CD14-positive monocyte (primary cell): ENCODE measurements around the gene COG2. TPM values are rescaled to one million over a fixed set of nuclear protein-coding genes. Genes with fewer than 3 reads are reported as not detected.

ENCODE experiments used
- DNase-seq, 3 donors: peaks; one replicate each; pipeline ENCODE4 v3.0.0-alpha.2; 2011 to 2022
- H2AFZ ChIP-seq: 2 replicates; pipeline ENCODE4 v1.6.0; 2012; ENCODE audit warnings: mild to moderate bottlenecking, low read depth, low read length, inconsistent platforms; ENCODE audit not compliant: insufficient read depth, poor library complexity, severe bottlenecking
- H3K27ac ChIP-seq, 2 donors: 1 replicate in 1 of 2; 2 replicates in 1 of 2; pipeline ENCODE4 v1.5.1; 2012 to 2013; ENCODE audit warnings: low read length in 2 of 2, control low read depth in 1 of 2, inconsistent platforms in 1 of 2, low read depth in 1 of 2, mild to moderate bottlenecking in 1 of 2
- H3K27me3 ChIP-seq, 2 donors: one replicate each; pipeline versions ENCODE4 v1.6.0 to v1.6.1; 2011 to 2013; ENCODE audit warnings: low read length in 2 of 2; ENCODE audit not compliant: control insufficient read depth in 2 of 2, insufficient read depth in 2 of 2
- H3K36me3 ChIP-seq, 2 donors: replicated peaks in 1 of 2; 1 replicate in 1 of 2; 2 replicates in 1 of 2; pipeline versions ENCODE4 v1.5.1 to v1.6.1; 2012 to 2013; ENCODE audit warnings: low read length in 2 of 2, control low read depth in 1 of 2, inconsistent platforms in 1 of 2, mild to moderate bottlenecking in 1 of 2; ENCODE audit not compliant: insufficient read depth in 2 of 2, control insufficient read depth in 1 of 2
- H3K4me1 ChIP-seq, 2 donors: 1 replicate in 1 of 2; 2 replicates in 1 of 2; pipeline versions ENCODE4 v1.5.1 to v1.6.1; 2012 to 2013; ENCODE audit warnings: low read length in 2 of 2, control low read depth in 1 of 2, inconsistent platforms in 1 of 2, mild to moderate bottlenecking in 1 of 2, moderate library complexity in 1 of 2; ENCODE audit not compliant: insufficient read depth in 2 of 2, control insufficient read depth in 1 of 2
- H3K4me2 ChIP-seq: replicated peaks from 2 replicates; pipeline ENCODE3; 2012; ENCODE audit warnings: low read length, moderate library complexity, mild to moderate bottlenecking; ENCODE audit not compliant: poor library complexity, severe bottlenecking; ENCODE audit errors: extremely low read depth
- H3K4me3 ChIP-seq, 3 experiments: fragments of 200-600 bp in 1 of 3; sonication (generic) in 1 of 3; replicated peaks in 1 of 3; 1 replicate in 2 of 3; 2 replicates in 1 of 3; pipeline ENCODE4 v1.5.1; 2011 to 2013; ENCODE audit warnings: low read length in 3 of 3, mild to moderate bottlenecking in 3 of 3, control low read depth in 2 of 3, low read depth in 2 of 3, inconsistent platforms in 1 of 3, moderate library complexity in 1 of 3
- H3K79me2 ChIP-seq: 2 replicates; pipeline ENCODE4 v1.6.0; 2012; ENCODE audit warnings: mild to moderate bottlenecking, control low read depth, inconsistent platforms, low read length, moderate library complexity; ENCODE audit not compliant: insufficient read depth
- H3K9ac ChIP-seq: 2 replicates; pipeline ENCODE4 v1.6.0; 2017; ENCODE audit warnings: low read length, mild to moderate bottlenecking; ENCODE audit not compliant: insufficient read depth, poor library complexity, severe bottlenecking
- H3K9me3 ChIP-seq, 2 donors: replicated peaks in 1 of 2; 1 replicate in 1 of 2; 2 replicates in 1 of 2; pipeline versions ENCODE4 v1.5.1 to v1.6.1; 2012 to 2013; ENCODE audit warnings: low read length in 2 of 2, control low read depth in 1 of 2; ENCODE audit not compliant: control insufficient read depth in 1 of 2, insufficient read depth in 1 of 2
- H4K20me1 ChIP-seq: 2 replicates; pipeline ENCODE4 v1.6.0; 2012; ENCODE audit warnings: mild to moderate bottlenecking, low read length, control low read depth, moderate library complexity; ENCODE audit not compliant: insufficient read depth
- H3K27ac Mint-ChIP-seq, 7 donors: one replicate each; pipeline ENCODE4 v1.8.0; 2020; ENCODE audit warnings: mild to moderate bottlenecking in 7 of 7, mixed read lengths in 7 of 7, moderate library complexity in 6 of 7, inconsistent platforms in 2 of 7
- H3K27me3 Mint-ChIP-seq, 3 donors: one replicate each; pipeline ENCODE4 v1.8.0; 2021 to 2022; ENCODE audit warnings: low read depth in 3 of 3, mild to moderate bottlenecking in 3 of 3, mixed read lengths in 3 of 3, moderate library complexity in 3 of 3, inconsistent platforms in 1 of 3
- H3K36me3 Mint-ChIP-seq, 2 donors: one replicate each; pipeline ENCODE4 v1.8.0; 2020; ENCODE audit warnings: mixed read lengths in 2 of 2, inconsistent platforms in 1 of 2, mild to moderate bottlenecking in 1 of 2
- H3K4me1 Mint-ChIP-seq: one replicate; pipeline ENCODE4 v1.8.0; 2020; ENCODE audit warnings: mild to moderate bottlenecking, mixed read lengths
- H3K4me3 Mint-ChIP-seq, 2 donors: one replicate each; pipeline ENCODE4 v1.8.0; 2020; ENCODE audit warnings: mild to moderate bottlenecking in 2 of 2, mixed read lengths in 2 of 2, moderate library complexity in 1 of 2
- H3K9me3 Mint-ChIP-seq, 7 donors: one replicate each; pipeline ENCODE4 v1.8.0; 2020 to 2022; ENCODE audit warnings: mixed read lengths in 7 of 7, mild to moderate bottlenecking in 6 of 7, moderate library complexity in 6 of 7, inconsistent platforms in 2 of 7
- WGBS: methylation state at CpG from one replicate; pipeline ENCODE4 v1.1.5; 2013; ENCODE audit warnings: missing lambda C conversion rate; ENCODE audit not compliant: insufficient coverage; 5-methylcytosine and 5-hydroxymethylcytosine counted together
- intact Hi-C, 2 donors: fragments of 100-400 bp; cut with micrococcal nuclease; formaldehyde crosslinking; loops; one replicate each; pipeline versions ENCODE4 v1.15.0 to v1.15.1; 2023
- polyA plus RNA-seq, 3 donors: library from polyadenylated mRNA; depleted of rRNA in 1 of 3; unstranded in 2 of 3; stranded (reverse) in 1 of 3; fragments of 300-500 nt in 2 of 3; fragments of >200 nt in 1 of 3; fragmentation: Illumina TruSeq in 2 of 3; gene quantifications; 1 replicate in 2 of 3; 2 replicates in 1 of 3; pipeline ENCODE4 v1.2.3, GENCODE V29; 2012 to 2021
- TF ChIP-seq, protein P1 (sequence below): fragments of 200-600 bp; IDR thresholded peaks from one replicate; pipeline ENCODE4 v1.8.0; 2022; ENCODE audit warnings: antibody characterized with exemption, mild to moderate bottlenecking

The COG2 gene
- polyA plus RNA-seq, 3 donors = 16.7 to 30.4 (median 24.7) TPM

DNA sequence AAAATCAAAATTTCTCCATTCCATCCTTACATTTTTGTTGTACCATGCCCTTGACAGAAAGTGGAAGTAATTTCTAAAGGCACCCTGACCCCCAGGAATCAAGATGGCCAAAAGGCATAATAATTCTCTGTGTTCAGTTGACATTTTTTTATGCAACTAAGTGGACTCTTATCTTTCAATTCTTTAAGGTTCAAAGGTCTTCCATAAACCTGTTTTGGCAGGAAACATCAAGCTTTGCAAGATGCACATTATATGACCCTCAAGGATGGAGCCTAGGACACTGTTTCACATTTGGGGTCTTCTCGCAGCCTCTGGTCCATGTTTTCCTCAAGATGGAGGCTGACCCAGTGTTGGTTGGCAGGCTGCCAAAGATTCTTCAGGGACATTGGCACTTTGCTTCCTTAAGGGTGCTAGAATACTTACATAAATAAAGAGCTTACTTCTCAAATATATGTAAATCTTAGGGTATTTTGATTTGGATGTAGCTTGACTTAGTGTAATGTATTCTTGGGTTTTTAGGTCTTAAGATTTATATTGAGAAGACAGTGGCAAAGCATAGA, 48.0 kb upstream of the COG2 start:
- TF ChIP-seq, protein P1, sequence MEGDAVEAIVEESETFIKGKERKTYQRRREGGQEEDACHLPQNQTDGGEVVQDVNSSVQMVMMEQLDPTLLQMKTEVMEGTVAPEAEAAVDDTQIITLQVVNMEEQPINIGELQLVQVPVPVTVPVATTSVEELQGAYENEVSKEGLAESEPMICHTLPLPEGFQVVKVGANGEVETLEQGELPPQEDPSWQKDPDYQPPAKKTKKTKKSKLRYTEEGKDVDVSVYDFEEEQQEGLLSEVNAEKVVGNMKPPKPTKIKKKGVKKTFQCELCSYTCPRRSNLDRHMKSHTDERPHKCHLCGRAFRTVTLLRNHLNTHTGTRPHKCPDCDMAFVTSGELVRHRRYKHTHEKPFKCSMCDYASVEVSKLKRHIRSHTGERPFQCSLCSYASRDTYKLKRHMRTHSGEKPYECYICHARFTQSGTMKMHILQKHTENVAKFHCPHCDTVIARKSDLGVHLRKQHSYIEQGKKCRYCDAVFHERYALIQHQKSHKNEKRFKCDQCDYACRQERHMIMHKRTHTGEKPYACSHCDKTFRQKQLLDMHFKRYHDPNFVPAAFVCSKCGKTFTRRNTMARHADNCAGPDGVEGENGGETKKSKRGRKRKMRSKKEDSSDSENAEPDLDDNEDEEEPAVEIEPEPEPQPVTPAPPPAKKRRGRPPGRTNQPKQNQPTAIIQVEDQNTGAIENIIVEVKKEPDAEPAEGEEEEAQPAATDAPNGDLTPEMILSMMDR = no peak
- Histone ChIP-seq H2AFZ (no peak overlapping the region), H3K27ac (no peak overlapping the region), H3K4me1 (no peaks in the 10 kb centered on the region), H3K27me3 (peaks cover 6 to 16% of the 10 kb centered on the region in 2 donors), H3K4me3 (no peak overlapping the region), H3K9me3 (peaks cover 0 to 6% of the 10 kb centered on the region in 2 donors), H3K9ac (no peak overlapping the region), H3K36me3 (no peaks in the 10 kb centered on the region), H3K79me2 (no peaks in the 10 kb centered on the region), H4K20me1 (no peaks in the 10 kb centered on the region), H3K4me2 (no peak overlapping the region)
- intact Hi-C loops = no loop called here
- Mint-ChIP-seq H3K4me3 (no peak overlapping the region), H3K9me3 (peaks cover 0 to 5% (median 4%) of the 10 kb centered on the region in 7 donors), H3K27ac (no peak overlapping the region), H3K4me1 (no peaks in the 10 kb centered on the region), H3K27me3 (peaks cover 6 to 22% (median 10%) of the 10 kb centered on the region in 3 donors), H3K36me3 (no peaks in the 10 kb centered on the region)
- no peak for DNase-seq
- 100% methylated on average over 1 of the region's 1 CpG for WGBS

DNA sequence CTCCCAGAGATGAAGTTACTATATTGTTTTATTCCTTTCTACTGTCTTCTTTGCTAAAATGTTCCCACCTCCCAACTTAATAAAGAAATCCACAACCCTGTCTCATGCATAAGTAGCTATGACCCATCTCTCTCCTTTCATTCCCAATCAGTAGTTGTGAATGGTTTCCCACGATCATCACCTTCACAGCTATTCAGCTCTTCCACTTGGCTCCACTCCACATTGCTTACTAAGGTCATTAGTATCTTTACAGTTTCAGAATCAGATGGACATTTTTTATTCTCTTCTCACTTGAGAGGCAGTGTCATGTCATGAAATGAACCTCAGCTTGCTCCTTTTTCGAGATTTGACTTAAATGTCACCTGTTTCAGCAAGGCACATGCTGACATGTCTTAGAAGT, 47.1 kb upstream of the COG2 start:
- Histone ChIP-seq H3K27me3 (peaks cover 6 to 13% of the 10 kb centered on the region in 2 donors), H3K4me3 (no peak overlapping the region), H3K4me2 (no peak overlapping the region), H3K36me3 (no peaks in the 10 kb centered on the region), H3K9me3 (peaks cover 0 to 6% of the 10 kb centered on the region in 2 donors), H2AFZ (no peak overlapping the region), H3K4me1 (no peaks in the 10 kb centered on the region), H3K9ac (no peak overlapping the region), H4K20me1 (no peaks in the 10 kb centered on the region), H3K27ac (no peak overlapping the region), H3K79me2 (no peaks in the 10 kb centered on the region)
- Mint-ChIP-seq H3K36me3 (no peaks in the 10 kb centered on the region), H3K4me3 (no peak overlapping the region), H3K4me1 (no peaks in the 10 kb centered on the region), H3K9me3 (peaks cover 0 to 9% (median 5%) of the 10 kb centered on the region in 7 donors), H3K27ac (no peak overlapping the region), H3K27me3 (peaks cover 5 to 22% (median 7%) of the 10 kb centered on the region in 3 donors)
- intact Hi-C loops = no loop called here
- no peak for DNase-seq
- 93% methylated on average over 2 of the region's 2 CpGs for WGBS
- TF ChIP-seq, protein P1 = no peak
